HG03095 (cell line): Measurements from ENCODE around the gene ROBO4.
A peak's percentile ranks its signal among the peaks of the same experiment; 100 is the strongest.

Experiments used
- ATAC-seq: cut with Tn5 transposase; IDR thresholded peaks from one replicate; pipeline ENCODE4 v1.9.1; 2021; ENCODE audit warnings: moderate library complexity; ENCODE audit not compliant: unreplicated experiment

The ROBO4 gene

DNA sequence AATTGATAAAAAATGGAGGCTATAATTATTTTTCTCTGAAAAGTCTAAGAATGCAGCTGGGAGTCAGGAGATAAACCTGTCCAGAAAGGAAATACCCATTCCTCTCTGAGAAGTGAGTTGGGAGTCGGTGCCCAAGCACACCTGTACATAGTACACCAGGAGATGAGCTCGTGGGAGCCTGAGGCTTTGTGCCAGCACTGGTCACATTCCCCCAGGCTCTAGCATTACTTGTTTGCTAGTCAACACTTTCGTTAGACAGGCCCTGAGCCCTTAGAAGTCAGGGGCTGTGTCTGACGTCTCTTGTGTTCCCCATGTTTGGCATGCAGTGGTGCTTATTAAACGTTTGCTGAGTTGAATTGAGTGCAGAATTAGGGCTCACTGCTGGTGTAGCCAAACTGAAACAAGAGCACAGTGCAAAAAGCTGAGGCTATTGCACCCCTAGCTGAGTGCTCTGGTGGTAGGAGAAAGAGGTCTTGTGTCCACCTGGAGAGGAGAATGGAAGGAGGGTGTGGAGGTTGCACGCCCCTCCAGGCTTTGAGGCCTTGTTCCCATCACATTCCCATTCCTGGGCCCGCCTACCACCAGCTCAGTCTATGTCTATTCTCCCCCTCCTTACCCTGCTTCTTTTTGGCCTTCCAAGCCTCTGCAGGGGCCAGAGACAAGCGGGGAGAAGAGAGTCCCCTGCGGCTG is 6.8 kb downstream of the ROBO4 start:
- ATAC-seq, result no peak

DNA sequence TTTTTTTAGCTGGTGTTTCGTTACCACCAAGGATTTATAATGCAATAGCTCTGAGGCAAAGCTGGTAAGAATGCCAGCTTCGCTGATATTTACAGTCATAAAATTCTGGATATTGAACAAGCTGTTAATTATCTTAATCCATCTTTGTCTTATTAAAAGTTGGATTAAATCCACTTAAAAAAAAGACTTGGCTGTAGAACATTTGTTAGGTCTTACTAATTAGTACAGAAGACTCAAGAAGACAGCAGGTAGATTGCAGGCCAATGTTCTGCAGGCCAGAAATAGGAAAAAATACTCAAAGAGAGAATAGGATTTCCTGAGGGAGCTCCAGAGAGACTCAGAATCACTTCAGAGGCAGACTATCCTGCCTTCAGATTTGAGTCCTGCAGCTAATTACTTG is 7.5 kb downstream of the ROBO4 start:
- ATAC-seq, result no peak

DNA sequence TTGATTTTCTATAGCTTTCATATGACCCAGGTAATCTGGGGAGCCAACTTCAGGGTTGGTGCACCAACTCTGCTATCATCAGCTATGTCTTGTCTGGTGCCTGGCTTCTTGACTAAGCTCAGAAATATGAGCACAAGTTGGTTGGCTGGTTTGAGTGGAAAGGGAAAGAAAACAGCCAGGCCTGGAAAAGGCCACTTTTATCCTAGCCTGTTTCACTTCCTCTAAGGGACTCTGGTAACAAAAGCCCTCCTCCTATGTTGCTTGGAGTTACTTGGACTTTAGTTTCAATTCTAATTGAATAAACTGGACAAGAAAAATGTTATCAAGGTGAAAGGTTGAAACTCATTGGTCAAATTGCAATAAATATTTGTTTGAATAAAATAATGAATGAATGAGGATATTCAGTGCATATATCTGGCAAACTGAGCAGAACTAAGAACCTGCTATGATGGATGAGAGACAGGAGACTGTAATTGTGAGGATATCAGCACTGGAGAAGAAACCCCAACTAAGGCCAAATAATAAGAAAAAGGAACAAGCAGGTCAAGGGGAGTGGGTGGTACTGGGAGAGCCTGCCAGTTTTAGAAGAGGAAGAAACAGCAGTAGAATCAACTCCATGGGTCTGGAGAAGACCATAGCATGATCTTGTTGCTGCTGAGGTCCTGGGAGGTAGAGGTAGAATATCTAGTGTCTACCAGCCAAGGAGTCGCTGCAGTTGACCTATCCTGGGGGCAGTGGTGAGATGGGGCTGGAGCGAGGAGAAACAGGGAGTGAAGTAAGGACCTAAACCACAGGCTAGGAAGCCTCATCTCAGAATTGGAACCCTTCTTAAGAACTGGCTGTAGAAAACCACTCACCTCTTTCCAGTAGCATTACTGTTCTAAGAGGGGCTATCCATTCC is 8.2 kb downstream of the ROBO4 start:
- no peak for ATAC-seq

DNA sequence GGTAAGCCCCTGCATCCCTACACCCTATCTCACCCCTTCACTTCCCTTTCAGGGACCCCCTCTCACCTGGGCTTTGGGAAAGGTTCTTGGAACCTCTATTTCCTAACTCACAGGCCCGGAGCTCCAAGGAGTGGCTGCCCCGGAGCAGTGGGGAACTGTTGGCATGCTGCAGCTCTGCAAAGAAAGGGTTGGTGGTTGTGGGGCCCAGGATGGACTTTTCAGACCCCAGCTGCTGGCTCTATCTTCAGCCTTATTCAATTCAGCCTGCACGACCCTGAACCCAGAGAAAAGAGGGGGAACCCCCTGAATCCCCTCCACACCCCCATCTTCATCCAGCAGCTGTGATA is 10.0 kb downstream of the ROBO4 start:
- ATAC-seq, result no peak

DNA sequence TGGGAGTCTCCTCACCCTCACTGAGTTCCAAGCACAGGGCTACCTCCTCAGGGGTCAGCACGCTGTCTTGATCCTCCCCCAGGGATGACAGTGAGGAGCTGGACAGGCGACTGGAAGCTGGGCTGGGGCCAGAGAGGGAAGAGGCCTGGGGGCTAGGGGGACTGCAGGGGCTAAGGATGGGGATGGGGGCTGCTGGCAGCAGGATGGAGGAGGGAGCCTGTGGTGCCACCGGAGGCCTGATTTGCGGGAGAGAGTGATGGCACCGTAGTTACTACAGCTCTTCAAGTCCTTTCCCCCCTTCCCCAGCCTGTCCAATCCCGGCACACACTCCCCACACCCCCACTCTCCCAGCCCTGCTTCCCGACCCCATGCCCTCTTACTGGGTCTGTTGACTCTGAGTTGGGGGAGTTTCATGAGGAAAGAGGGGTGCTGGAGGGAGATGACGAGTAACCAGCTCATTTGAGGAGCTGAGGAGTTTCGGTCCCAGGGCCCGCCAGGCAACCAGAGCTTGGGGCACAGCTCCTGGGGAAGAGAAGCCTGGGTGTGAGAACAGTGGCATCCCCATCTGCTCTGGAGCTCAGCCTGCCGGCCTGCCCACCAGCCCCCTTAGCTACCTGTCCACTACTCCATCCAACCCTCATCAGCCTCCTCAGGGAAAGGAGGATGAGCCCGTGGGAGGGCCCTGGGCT is 10.5 kb downstream of the ROBO4 start:
- ATAC-seq, result no peak

DNA sequence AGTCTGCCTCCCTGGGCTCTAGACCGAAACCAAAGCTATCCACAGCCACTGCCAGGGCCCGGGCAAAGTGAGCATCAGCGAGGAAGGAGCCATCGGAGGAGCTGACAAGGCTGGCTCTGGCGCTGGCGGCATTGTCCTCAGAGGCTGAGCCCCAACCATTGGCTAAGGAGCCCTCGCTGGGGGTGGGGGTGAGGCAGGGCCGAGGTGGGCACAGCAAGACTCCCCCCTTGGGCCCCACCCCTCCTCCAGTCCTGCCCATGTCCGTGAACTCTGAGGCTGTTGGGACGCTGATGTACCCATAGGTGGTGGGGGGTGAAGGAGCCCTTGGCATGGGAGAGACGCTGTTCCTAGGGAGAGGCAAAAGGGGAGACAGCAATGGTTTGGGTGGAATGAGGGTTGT is 11.2 kb downstream of the ROBO4 start:
- ATAC-seq, result no peak

DNA sequence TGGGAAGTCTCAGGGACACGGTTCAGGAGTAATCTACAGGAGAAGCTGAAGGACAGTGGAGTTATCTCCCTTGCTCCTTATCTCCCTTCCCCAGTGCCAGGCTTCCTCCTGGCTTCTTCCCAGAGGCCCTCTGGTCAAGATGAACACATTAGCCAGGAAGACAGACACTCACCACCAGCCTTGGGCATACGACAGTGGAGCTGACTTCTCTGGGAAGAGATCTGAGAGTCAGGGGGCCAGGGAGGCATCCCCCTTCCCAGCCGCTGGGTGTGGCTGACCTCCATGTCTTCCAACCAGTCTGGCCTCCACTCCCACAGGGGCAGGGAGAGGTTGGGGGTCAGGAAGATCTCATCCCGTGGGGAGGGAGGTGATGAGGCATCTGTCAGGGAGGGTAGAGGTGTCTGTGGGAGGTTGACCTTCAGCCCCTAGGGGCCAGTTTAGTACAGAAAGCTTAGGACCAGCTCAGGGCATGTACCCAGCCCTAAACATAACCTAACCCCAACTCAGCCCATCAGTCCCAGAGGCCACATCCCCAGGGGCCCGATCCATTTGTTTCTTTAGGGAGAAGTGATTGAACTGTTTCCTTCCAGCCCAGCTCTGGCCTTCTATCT is 12.7 kb downstream of the ROBO4 start:
- no peak for ATAC-seq

DNA sequence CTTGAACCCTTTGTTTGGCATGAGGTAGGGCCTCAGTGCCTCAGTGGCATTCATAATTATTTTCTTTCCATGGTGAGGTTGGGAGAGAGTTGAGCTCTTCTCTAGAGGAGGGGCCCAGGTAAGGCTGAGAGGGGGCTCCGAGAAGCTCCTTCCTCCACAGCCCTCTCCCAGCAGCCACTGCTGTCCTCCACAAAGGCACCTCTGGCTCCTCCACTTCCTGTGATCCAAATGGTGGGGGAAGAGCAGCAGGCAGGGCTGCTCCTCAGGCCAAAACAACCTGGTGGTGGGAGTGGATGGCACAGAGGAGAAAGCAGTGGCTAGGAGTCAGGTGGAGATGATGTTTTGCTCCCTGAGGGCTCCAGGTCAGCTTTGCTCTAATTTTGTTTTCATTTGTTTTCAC is 13.3 kb downstream of the ROBO4 start:
- ATAC-seq, result no peak

DNA sequence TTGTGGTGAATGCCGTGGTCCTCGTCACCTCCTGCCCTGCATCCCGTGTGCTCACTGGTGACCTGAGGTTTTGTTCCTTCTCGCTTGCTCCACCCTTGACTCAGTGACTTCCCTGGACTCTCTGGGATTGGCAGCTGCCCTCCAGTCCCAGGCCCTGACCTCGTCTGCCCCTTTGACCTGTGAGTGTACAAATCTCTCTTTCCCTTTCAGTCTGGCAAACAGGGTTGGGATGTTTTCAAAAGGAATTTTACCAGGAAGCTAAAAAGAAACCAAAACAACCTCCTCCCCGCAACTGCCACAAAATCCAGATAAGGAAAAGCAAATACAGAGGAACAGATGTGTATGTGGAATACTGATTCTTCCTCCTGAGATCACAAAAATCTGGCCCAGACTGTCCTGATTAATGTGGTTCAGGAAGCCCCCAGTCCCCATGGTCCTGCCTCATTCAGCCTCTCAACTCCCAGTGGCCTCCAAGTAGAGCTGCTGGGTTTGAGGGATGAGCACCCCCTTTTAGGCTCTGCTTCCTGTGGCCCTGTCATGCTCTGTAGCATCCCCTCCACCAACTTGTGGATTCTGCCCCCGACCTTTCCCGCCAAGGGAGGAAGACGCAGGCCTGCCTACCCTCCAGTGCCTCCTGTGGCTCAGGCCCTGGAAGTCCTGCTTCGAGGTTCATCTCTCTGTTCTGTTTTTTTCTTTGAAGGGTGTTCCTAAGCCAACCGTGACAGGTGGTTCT is 15.2 kb downstream of the ROBO4 start:
- ATAC-seq, result no peak

DNA sequence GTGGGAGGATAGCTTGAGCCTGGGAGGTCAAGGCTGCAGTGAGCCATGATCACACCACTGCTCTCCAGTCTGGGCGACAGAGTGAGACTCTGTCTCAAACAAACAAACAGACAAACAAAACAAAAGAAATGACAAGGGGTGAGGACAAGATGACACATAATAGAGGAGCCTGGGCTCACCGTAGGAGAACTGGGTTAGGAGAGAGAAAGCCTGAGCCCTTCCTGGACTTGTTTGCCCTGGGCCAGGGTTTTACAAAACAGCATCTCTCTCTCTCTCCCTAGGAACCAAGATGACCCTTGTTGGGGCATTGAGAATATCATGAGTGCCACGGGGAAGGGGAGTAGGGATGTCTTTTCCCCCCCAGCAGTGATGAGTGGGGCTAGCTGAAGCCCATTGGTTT is 16.7 kb downstream of the ROBO4 start:
- ATAC-seq, result no peak

DNA sequence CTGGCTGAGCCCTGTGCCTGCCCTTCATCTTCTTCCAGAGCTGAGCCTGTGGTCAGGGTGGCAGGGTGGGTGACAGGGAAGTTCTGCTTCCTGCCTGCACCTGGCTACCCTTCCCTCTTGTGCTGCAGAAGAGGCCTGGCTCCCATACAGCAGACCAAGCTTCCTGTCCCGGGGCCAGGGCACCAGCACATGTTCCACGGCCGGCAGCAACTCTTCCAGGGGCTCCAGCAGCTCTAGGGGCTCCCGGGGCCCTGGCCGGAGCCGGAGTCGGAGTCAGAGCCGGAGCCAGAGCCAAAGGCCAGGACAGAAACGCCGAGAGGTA is 17.4 kb downstream of the ROBO4 start:
- ATAC-seq, result no peak

DNA sequence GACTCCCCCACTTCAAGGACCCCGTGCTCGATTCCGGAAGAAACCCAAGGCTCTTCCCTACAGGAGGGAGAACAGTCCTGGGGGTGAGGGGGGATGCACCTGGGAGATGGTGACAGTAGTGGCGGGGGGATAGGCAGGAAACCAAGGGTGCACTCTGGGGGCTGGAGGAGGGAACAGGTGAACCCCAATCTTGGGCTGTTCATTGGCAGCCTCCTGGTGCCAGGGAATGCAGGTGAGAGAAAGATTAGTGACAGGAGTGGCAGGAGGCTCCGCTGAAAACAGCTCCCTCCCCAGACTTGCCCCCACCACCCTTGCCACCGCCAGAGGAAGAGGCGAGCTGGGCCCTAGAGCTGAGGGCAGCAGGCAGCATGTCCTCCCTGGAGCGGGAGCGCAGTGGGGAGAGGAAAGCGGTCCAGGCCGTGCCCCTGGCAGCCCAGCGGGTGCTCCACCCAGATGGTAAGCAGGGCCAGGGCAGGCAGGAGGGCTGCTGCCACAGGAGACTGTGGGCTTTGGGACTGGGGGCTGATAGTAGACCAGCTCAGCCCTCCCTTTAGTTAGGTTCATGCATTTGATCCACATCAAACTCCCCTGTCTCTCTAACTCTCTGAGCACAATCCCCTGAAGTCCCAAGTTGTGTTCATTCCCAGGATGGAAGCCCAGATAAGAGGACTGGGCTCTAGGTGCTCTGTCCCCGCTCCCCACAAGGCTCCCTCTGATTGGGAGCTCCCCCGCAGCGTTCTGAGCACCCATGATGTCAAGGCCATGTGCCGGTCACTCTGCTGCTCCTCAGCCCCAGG is 18.0 kb downstream of the ROBO4 start:
- ATAC-seq, result no peak

DNA sequence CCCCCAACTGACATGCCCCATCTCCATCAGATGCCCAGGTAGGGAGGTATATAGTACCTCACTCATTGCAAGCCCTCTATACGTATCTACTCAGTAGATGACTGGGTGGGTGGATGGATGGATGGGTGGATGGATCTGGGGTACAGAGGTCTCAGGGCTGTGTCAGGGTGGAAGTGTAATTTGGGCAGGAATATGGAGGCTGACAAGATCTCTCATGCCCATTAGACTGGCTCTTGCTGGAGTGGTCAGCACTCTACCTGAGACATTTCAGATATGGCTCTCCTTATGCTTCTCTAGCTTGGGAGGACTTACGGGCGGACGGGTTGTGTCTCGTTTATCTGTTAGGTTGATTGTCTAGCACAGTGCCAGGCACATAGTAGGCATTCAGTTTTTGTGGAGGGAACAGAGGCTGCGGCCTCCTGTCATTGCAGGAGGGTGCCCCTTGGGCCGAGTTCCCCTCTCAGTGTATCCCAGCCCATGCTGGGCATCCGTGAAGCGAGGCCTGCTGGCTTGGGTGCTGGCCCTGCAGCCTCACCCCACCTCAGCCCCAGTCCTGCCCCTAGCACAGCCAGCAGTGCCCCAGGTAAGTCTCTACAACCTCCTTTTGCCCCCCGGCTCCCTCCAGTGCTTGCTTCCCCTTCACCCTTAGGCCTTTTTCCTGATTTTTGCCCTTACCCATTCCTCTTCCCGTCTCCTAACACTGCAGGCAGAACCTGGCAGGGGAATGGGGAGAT is 18.7 kb downstream of the ROBO4 start:
- ATAC-seq, result no peak

DNA sequence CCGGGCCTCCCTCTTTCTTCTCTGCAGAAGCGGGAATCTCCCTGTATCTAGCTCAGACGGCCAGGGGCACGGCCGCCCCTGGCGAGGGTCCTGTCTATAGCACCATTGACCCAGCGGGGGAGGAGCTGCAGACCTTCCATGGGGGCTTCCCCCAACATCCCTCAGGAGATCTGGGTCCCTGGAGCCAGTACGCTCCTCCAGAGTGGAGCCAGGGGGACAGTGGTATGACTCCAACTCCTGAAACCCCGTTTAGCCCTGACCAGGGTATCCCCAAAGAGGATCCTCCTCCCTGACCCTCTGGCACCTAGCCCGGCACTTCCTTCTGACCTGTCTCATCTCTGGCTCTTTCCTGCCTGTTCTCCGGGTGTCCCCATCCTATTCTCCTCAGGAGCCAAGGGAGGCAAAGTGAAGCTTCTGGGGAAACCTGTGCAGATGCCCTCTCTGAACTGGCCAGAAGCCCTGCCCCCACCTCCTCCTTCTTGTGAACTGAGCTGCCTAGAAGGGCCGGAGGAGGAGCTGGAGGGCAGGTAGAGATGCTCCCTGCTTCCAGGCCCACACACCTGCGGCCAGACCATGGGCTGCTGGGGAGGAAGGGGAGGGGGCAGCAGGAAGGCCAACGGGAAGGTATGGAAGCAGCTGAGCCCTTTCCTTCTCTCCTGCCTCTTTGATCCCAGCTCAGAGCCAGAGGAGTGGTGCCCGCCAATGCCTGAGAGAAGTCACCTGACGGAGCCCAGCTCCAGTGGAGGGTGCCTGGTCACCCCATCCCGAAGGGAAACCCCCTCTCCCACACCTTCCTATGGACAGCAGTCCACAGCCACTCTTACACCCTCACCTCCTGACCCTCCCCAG is 19.5 kb downstream of the ROBO4 start:
- no peak for ATAC-seq

DNA sequence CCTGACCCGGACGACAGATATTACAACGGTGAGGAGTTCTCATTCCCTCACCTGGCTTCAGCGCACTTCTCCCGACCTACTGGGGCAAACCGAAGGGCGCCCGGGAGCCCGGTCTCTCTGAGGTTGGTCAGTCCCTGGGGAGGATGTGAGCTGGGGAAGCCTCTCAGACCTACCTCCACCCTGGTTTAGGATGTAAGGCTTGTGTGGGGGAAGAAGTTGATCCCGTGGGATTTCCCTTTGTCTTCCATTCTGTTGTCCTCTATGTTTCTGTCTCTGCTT is 20.1 kb downstream of the ROBO4 start:
- no peak for ATAC-seq

DNA sequence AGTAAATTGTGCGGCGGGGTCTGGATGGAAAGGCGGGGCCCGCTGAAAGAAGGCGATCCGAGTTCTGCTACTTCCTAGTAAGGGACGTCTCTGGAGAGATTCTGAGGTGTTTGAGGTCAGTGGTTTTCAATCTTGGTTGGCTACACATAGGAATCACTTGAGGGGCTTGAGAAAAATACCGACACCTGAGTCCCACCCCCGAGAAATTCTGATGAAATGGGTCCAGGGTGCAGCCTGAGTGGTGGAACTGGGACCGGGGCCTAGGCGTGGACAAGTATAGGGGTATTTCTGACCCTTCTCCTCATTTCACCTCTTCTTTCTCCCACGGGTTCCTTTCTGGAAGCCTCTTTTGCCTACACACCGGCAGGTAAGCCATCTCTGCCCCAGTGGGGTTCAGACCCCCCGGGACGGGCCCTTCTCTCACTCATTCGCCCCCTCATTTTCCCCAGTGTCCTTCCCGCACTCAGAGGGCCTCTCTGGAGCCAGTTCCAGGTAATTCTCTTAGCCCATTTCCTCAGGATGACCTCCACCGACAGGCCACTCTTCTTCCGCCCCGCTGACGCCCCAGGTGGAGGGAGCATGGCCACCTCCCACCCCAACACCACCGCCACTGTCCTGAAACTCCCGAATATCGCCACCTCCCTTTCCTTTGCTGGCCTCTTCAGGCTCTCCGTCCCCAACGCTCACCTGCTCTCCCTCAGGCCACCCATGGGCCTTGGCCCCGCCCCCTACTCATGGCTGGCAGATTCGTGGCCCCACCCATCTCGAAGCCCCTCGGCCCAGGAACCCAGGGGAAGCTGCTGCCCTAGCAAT is 20.6 kb downstream of the ROBO4 start:
- ATAC-seq, result no peak

DNA sequence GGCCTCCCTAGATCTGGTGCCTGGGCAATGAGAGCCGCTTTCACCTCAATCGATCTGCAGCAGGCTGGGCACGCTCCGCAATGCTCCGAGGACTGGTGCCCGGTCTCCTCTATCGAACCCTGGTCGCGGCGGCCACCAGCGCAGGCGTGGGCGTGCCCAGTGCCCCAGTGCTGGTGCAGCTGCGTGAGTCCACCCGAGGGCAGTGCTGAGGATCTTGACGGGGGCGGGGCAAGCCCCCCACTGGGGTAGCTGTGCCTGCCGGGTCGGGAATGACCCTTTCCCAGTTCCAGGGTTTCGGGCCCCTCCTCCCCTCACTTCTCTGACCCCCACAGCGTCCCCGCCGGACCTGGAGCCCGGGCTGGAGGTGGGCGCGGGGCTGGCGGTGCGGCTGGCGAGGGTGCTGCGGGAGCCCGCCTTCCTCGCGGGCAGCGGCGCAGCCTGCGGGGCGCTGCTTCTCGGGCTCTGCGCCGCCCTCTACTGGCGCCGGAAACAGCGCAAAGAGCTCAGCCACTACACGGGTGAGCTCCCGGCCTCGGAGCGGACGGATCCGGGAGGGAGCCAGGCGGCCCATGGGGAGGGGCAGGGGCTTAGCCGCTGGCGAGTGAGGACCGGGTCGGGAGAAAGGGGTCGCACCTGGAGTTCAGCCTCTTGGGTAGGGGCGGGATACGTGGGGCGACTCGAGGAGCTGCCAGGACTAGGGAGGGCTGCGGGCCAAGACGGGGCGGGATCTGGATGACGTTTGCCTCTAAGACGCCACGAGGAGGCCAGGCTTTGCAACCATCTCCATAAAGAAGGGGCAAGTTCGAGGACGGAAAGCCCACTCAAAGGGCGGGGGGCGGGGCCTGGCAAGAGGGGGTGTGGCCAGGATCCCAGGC is 21.5 kb downstream of the ROBO4 start:
- ATAC-seq, result peak; percentile 93
